Stimulated activated CD8-positive, alpha-beta memory T cell treated with anti-CD3 and anti-CD28 coated beads, Interleukin-15, amount 100 ng/mL, for 1 hour (primary cell): Measurements from ENCODE around the gene BICD1.
"Not testable (repeated sequence)": the region's sequence is repeated elsewhere in the genome, so short reads cannot be mapped to it uniquely, and the experiment has no call there.

Experiments
- DNase-seq: peaks from one replicate; pipeline ENCODE4 v3.0.0-alpha.2; 2020; ENCODE audit warnings: low read depth

The BICD1 gene

GRCh38 chr12:32248441-32249140, 141.9 kb downstream of the BICD1 start:
- DNase-seq = no peak

DNA sequence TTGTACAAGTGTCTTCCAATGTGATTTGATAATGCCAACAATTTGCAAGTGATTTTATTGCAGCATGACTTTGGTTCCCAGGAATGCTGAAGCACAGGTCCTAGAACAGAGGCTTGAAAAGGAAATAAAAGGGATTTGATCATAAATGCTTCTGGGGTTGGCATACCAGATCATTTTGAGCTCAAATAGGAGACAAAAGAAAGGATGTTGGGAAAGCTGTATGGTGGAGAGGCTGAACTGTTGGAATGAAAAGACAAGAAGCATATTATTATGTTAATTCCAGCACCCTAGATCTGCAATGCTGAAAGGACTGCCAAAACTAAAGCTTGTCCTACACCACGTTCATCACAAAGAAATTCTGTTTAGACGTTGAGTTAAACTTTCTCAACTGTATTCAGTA, 143.1 kb downstream of the BICD1 start:
- DNase-seq = no peak

- DNase-seq = no peak
Observed at GRCh38 chr12:32252199-32253073, 145.8 kb downstream of the BICD1 start.

GRCh38 chr12:32253154-32253790, 146.6 kb downstream of the BICD1 start:
- DNase-seq = no peak

DNA sequence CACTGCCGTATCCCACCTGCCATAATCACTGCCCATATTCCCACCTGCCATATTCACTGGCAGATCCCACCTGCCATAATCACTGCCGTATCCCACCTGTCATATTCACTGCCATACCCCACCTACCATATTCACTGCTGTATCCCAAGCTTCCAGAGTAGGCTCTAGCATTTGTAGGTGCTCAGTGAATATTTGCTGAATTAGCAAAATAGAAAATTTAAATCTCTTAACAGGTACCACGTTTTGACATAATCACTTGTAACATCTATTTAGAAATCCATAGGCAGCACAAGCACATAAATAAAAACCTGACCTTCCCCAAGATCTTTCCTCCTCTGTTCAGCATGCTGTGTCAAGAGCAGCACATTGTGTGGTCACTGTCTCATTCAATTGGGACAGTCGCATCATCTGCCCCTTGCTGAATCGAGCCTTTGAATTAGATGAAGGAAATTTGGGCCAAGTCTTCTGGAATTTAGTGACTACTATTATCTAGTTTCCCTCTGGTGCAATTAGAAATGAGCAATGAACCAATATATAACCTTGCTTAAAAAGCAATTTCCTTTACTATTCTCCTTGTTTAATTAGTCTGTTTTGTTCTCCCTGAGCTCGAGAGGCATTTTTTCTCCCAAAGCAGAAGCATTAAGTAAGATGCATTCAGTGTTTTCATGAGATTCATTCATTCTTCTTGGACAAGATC, 147.8 kb downstream of the BICD1 start:
- no peak for DNase-seq

DNA sequence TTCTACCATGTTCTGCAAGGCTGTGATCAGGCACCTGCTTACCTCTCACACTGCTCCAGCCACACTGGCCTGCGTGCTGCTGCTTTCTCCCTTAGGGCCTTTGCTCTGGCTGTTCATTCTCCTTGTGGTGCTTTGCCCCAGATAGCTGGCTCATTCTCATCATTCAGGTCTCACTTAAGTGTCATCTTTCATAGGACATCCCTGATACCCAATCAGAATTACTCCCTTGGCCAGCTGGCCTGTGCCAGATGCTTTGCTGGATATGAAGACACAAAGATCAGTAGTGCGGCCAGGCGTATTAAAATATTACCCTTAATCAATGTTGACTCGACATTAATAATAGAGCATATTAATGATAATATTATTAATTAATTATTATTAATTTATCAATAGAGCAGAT, 148.9 kb downstream of the BICD1 start:
- DNase-seq = no peak

DNA sequence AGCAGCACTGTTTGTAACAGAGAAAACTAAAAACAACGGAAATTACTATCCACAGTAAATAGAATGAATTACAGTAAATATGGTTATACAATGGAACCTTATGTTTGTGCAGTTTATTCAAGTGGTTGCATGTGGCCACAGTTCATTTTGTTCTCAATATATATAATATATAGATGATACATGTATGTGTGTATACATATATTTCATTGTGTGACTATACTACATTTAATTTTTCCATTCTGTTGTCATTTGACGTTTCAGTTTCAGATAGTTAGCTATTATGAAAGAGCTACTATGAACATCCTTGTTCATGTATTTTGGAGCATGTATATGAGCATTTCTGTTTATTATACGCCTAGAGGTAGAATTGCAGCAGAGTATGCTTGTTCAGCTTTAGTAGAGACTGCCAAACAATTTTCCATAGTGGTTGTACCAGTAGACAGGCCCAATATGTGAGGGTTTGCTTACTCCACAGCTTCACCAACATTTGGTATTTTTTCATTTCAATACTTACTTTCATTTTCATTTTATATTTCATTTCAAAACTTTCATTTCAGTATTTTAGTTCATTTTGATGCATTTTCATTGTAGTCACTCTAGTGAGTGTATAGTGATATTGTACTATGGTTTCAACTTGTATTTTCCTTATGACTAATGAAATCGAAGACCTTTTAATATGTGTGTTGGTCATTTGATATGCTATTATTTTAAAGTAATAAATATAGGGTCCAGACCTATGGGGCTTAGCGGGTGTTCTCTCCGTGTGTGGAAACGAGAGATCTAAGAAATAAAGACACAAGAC, 151.2 kb downstream of the BICD1 start:
- DNase-seq = no peak

GRCh38 chr12:32260696-32261095, 154.0 kb downstream of the BICD1 start:
- DNase-seq = no peak

GRCh38 chr12:32261638-32262037, 155.0 kb downstream of the BICD1 start:
- no peak for DNase-seq

DNA sequence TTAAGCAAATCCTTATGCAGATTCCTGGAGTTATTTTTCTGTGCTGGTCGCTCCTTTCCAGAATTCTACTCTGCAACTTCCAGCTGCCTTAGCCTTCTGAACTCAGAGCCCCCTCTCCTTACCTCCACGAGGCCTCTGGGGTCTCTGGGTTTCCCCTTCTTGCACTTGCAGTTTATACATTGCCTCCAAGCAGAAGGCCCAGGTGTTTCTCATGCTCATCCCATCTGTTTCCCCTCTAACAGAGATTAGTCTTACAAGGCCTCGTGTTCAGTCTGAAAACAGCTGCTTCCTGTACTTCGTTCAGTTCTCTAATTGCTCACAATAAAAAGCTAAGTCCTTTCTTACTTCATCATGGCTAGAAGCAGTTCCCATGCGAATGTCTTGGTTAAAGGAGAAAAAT, 158.3 kb downstream of the BICD1 start:
- DNase-seq = no peak

GRCh38 chr12:32265456-32265855, 158.8 kb downstream of the BICD1 start:
- DNase-seq = no peak

DNA sequence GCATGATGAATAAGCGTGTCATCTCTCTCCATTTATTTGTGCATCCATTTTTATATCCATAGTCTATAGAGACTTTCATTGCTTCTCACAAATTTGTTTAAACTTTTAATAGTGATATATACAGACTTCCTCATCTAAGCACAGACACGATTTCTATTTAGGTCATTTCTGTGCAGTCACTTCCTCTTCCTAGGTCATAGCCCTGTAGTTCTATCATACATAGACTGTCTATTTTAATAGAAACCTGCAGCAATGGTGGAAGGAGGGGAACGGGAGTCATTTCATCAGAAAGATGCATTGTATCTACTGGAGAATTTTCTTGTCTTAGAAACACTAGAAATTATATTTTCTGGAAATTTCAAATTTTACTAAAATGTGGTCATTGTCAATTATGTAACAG, 159.3 kb downstream of the BICD1 start:
- DNase-seq = no peak

- DNase-seq = no peak
Observed at GRCh38 chr12:32266756-32267155, 160.1 kb downstream of the BICD1 start.

- DNase-seq = no peak
Observed at GRCh38 chr12:32270818-32271710, 164.4 kb downstream of the BICD1 start.

GRCh38 chr12:32272465-32272864, 165.8 kb downstream of the BICD1 start:
- DNase-seq = no peak

- no peak for DNase-seq
Observed at GRCh38 chr12:32273063-32273522, 166.4 kb downstream of the BICD1 start.

GRCh38 chr12:32273712-32274111, 167.1 kb downstream of the BICD1 start:
- peak; percentile 14 for DNase-seq

DNA sequence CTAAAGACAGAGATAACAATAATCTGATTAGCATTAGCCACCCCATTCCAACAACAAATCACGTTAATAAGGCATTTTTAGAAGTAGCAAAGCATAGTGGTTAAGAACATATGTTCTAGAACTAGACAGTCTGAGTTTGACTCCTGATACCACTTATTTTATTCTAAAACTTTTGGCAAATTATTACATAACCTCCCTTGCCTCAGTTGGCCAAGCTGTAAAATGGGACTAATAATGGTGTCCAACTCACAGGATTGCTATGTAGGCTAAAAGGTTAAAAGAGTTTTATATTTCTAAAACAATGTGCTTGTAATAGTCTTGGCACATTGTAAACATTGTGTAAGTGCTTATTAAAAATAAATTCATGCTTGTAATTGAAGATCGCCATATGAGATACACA, 168.0 kb downstream of the BICD1 start:
- no peak for DNase-seq

DNA sequence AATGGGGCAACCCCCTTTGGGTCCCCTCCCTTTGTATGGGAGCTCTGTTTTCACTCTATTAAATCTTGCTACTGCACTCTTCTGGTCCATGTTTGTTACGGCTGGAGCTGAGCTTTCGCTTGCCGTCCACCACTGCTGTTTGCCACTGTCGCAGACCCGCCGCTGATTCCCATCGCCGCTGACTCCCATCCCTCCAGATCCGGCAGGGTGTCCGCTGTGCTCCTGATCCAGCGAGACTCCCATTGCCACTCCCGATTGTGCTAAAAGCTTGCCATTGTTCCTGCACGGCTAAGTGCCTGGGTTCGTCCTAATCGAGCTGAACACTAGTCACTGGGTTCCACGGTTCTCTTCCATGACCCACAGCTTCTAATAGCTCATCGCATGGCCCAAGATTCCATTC, 168.9 kb downstream of the BICD1 start:
- not testable (repeated sequence) for DNase-seq

GRCh38 chr12:32277774-32278173, 171.1 kb downstream of the BICD1 start:
- DNase-seq = no peak
